ENCODE results near the gene KCNJ6. TPM values are rescaled to one million over a fixed set of nuclear protein-coding genes. Genes with fewer than 3 reads are reported as not detected.

Gene KCNJ6
- total and polyA plus RNA-seq, 9 of the 15 experiments (the other 6 are each of a cell fraction or from before 2014, with no cell fraction given): 0.06 to 0.21 (median 0.13) TPM; not detected in 1

DNA sequence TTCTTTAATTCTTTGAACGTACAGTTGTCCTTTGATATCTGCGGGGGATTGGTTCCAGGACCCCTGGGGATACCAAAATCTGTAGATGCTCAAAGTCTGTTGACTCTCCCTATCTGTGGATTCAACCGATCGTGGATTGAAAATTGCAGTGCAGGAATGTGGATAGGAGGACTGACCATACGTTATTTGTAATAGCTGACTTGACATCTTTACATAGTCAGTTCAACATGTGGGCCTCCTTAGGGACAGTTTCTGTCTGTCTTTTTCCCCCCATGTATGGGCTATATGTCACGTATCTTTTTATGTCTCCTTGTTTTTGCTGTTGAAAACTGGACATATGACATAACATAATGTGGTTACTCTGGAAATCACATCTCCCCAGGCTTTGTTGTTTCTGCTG is 344.8 kb downstream of the KCNJ6 start:
- Histone ChIP-seq H3K4me3 (no peak overlapping the region), H3K27me3 (ENCODE audit: control insufficient read depth in 2 of 2, insufficient read depth in 2 of 2, low read length in 2 of 2) (no peaks in the 10 kb centered on the region; a peak in 1 of 5 replicates), H3K4me2 (ENCODE audit: insufficient read depth, low read length) (no peak overlapping the region), H3K79me2 (ENCODE audit: control insufficient read depth, insufficient read depth, low read length) (no peaks in the 10 kb centered on the region), H3K4me1 (replicated peaks in 1 of 2; ENCODE audit: control insufficient read depth in 2 of 2, insufficient read depth in 2 of 2, low read length in 2 of 2) (peaks cover 0 to 18% of the 10 kb centered on the region in 2 experiments; a peak in 4 of 5 replicates), H3K9me1 (ENCODE audit: control insufficient read depth, insufficient read depth, low read length) (no peaks in the 10 kb centered on the region), H3K9ac (ENCODE audit: insufficient read depth in 1 of 2, low read depth in 2 of 2, low read length in 2 of 2) (no peak overlapping the region), H3K27ac (ENCODE audit: extremely low read depth, low read depth, low read length) (no peak overlapping the region), H3K36me3 (ENCODE audit: control insufficient read depth, insufficient read depth, low read length) (no peaks in the 10 kb centered on the region), H4K20me1 (replicated peaks; ENCODE audit: control insufficient read depth, insufficient read depth, low read length) (no peaks in the 10 kb centered on the region), H3K9me3 (replicated peaks; ENCODE audit: control insufficient read depth, insufficient read depth, low read depth, low read length) (no peaks in the 10 kb centered on the region), H2AFZ (ENCODE audit: low read depth, low read length) (no peak overlapping the region)
- intact Hi-C loops (cut with micrococcal nuclease) (no loop called here), in situ Hi-C loops (cut with MboI) (no loop called here)
- POLR2A ChIA-PET: interaction anchor here (0.5 to 1.3 kb wide), 3 partner anchors 9 to 500 kb away, joined by 3 to 4 read pairs (median 3); no protein-coding TSS in a partner anchor
- no peak for ATAC-seq
- 24% methylated on average over 6 of the region's 6 CpGs for WGBS (ENCODE audit: insufficient coverage, low coverage, missing lambda C conversion rate)
- BruUV-seq (replicated peaks): no TSS peak
- no peak for FAIRE-seq
- CTCF ChIA-PET (ENCODE audit: low intra/inter-chr PET ratio): no interaction called here
- no peak for DNase-seq (ENCODE audit: extremely low read depth in 1 of 4, low spot score in 3 of 4)
- no peak for TF ChIP-seq ATF6 (CRISPR knock-in tag; IDR thresholded peaks at IDR 0.05)
- peak; percentile 41; the same call in 1 of the 2 replicates for TF ChIP-seq MAFK (IDR thresholded peaks at IDR 0.05; ENCODE audit: low read length)
- TF ChIP-seq, protein P1, sequence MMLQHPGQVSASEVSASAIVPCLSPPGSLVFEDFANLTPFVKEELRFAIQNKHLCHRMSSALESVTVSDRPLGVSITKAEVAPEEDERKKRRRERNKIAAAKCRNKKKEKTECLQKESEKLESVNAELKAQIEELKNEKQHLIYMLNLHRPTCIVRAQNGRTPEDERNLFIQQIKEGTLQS (IDR thresholded peaks at IDR 0.05): no peak
- TF ChIP-seq, protein P1 (CRISPR knock-in tag; conservative IDR thresholded peaks at IDR 0.05): no peak
- no peak for TF ChIP-seq FOXJ3 (CRISPR knock-in tag; IDR thresholded peaks at IDR 0.05)
- TF ChIP-seq ZNF316 (IDR thresholded peaks at IDR 0.05): peak; percentile 90
- peak; percentile 34; the same call in 1 of the 2 replicates for TF ChIP-seq MAFF (IDR thresholded peaks at IDR 0.05; ENCODE audit: low read length)
- no peak for TF ChIP-seq HDAC2 (IDR thresholded peaks at IDR 0.05)
- TF ChIP-seq DNMT1 (IDR thresholded peaks at IDR 0.05): no peak
- TF ChIP-seq RFX5 (IDR thresholded peaks at IDR 0.05; ENCODE audit: low read depth, low read length): no peak
- TF ChIP-seq EGR1 (conservative IDR thresholded peaks at IDR 0.05): no peak
- no peak for TF ChIP-seq MBD2 (IDR thresholded peaks at IDR 0.05; ENCODE audit: borderline replicate concordance, low read depth)
- no peak for TF ChIP-seq POU5F1 (IDR thresholded peaks at IDR 0.05; ENCODE audit: borderline replicate concordance, low read depth, low read length, partially characterized antibody)
- TF ChIP-seq PTRF (tag; IDR thresholded peaks at IDR 0.05): no peak
- no peak for TF ChIP-seq ELK3 (CRISPR knock-in tag; IDR thresholded peaks at IDR 0.05)
- no peak for TF ChIP-seq FIP1L1 (IDR thresholded peaks at IDR 0.05; ENCODE audit: low read depth, low read length, poor library complexity, severe bottlenecking)
- TF ChIP-seq EWSR1 (IDR thresholded peaks at IDR 0.05; ENCODE audit: borderline replicate concordance, low read depth, partially characterized antibody): no peak
- no peak for TF ChIP-seq POLR2AphosphoS5 (IDR thresholded peaks at IDR 0.05; ENCODE audit: control insufficient read depth, insufficient read depth, low read depth, low read length)
- no peak for TF ChIP-seq IFI16 (CRISPR knock-in tag; IDR thresholded peaks at IDR 0.05)
- TF ChIP-seq SMC3 (conservative IDR thresholded peaks at IDR 0.05; ENCODE audit: insufficient read depth, low read depth, low read length): no peak

Measured in K562 (cell line).